Measurements from ENCODE around the gene SLC6A19. TPM values are rescaled to one million over a fixed set of nuclear protein-coding genes. Genes with fewer than 3 reads are reported as not detected.

The SLC6A19 gene
- total and polyA plus RNA-seq, 9 of the 15 experiments (the other 6 are each of a cell fraction or from before 2014, with no cell fraction given) = 0.03 to 1.6 (median 0.59) TPM

DNA sequence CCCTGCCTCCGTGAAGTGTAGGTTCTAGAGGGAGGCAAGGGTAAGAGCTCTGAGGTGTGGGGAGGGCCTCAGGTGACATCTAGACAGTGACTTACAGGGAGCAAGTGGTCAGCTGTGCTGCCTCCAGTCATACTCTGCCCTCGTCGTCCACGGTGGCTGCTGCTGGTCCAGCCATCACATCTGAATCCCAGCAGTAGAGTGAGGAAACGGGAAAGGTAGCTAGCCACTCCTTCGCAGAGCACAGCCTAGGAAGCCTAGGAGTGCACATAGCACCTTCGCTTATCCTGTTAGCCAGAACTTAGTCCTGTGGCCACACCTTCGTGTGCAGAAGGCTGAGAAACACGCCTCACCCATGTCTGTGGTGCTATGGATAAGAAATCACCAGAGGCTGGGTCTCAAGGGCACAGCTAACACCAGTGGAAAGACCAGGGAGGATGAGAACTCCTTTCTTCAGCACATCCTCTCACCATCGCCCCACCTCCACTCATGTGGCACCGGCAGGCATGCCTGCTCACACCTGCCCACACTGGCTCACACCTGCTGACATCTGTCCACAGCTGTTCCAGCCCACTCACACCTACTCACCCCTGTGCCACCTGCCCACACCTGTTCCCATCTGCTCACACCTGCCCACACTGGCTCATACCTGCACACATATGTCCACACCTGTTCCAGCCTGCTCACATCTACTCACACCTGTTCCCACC is 44.5 kb upstream of the SLC6A19 start:
- peaks cover 5% of the 10 kb centered on the region; the same call in 1 of the 2 replicates for H3K9me3 ChIP-seq (replicated peaks; ENCODE audit: control insufficient read depth, insufficient read depth, low read depth, low read length)
- H3K27ac ChIP-seq (ENCODE audit: extremely low read depth, low read depth, low read length) = no peak overlapping the region
- H3K9ac ChIP-seq (ENCODE audit: insufficient read depth in 1 of 2, low read depth in 2 of 2, low read length in 2 of 2) = no peak overlapping the region
- no peak for ATAC-seq
- H3K4me2 ChIP-seq (ENCODE audit: insufficient read depth, low read length) = no peak overlapping the region
- in situ Hi-C loops (cut with MboI) = no loop called here
- H3K4me1 ChIP-seq (replicated peaks in 1 of 2; ENCODE audit: control insufficient read depth in 2 of 2, insufficient read depth in 2 of 2, low read length in 2 of 2) = peaks cover 0 to 26% of the 10 kb centered on the region in 2 experiments; a peak in 2 of 5 replicates
- intact Hi-C loops (cut with micrococcal nuclease) = no loop called here
- H4K20me1 ChIP-seq (replicated peaks; ENCODE audit: control insufficient read depth, insufficient read depth, low read length) = peaks cover 44% of the 10 kb centered on the region
- no peak for FAIRE-seq
- ChIA-PET POLR2A (interaction anchor here (0.8 kb wide), 1 partner anchor 32 kb away, joined by 3 read pairs; no protein-coding TSS in a partner anchor), CTCF (ENCODE audit: low intra/inter-chr PET ratio) (no interaction called here)
- no peak overlapping the region for H2AFZ ChIP-seq (ENCODE audit: low read depth, low read length)
- no peaks in the 10 kb centered on the region for H3K36me3 ChIP-seq (ENCODE audit: control insufficient read depth, insufficient read depth, low read length)
- DNase-seq (ENCODE audit: extremely low read depth in 1 of 4, low spot score in 3 of 4) = no peak
- peaks cover 50 to 85% of the 10 kb centered on the region in 2 experiments for H3K27me3 ChIP-seq (ENCODE audit: control insufficient read depth in 2 of 2, insufficient read depth in 2 of 2, low read length in 2 of 2)
- H3K9me1 ChIP-seq (ENCODE audit: control insufficient read depth, insufficient read depth, low read length) = peaks cover 4% of the 10 kb centered on the region
- WGBS (ENCODE audit: insufficient coverage, low coverage, missing lambda C conversion rate) = 11% methylated on average over 11 of the region's 11 CpGs
- H3K79me2 ChIP-seq (ENCODE audit: control insufficient read depth, insufficient read depth, low read length) = no peaks in the 10 kb centered on the region
- H3K4me3 ChIP-seq = no peak overlapping the region
- no TSS peak for BruUV-seq (replicated peaks)
- no peak for TF ChIP-seq ERF (CRISPR knock-in tag; IDR thresholded peaks at IDR 0.05)
- no peak for TF ChIP-seq ZFP30 (CRISPR knock-in tag; IDR thresholded peaks at IDR 0.05; ENCODE audit: borderline replicate concordance)
- TF ChIP-seq PTBP1 (IDR thresholded peaks at IDR 0.05; ENCODE audit: low read depth, low read length) = 0 out of 2 replicates have a peak, but pooled peaks have one; percentile 78
- TF ChIP-seq SMARCA5 (IDR thresholded peaks at IDR 0.05) = 0 out of 2 replicates have a peak, but pooled peaks have one; percentile 16
- no peak for TF ChIP-seq MCM5 (IDR thresholded peaks at IDR 0.05; ENCODE audit: low read depth)
- TF ChIP-seq, protein P1, sequence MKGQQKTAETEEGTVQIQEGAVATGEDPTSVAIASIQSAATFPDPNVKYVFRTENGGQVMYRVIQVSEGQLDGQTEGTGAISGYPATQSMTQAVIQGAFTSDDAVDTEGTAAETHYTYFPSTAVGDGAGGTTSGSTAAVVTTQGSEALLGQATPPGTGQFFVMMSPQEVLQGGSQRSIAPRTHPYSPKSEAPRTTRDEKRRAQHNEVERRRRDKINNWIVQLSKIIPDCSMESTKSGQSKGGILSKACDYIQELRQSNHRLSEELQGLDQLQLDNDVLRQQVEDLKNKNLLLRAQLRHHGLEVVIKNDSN (CRISPR knock-in tag; IDR thresholded peaks at IDR 0.05) = no peak
- TF ChIP-seq, protein P2, sequence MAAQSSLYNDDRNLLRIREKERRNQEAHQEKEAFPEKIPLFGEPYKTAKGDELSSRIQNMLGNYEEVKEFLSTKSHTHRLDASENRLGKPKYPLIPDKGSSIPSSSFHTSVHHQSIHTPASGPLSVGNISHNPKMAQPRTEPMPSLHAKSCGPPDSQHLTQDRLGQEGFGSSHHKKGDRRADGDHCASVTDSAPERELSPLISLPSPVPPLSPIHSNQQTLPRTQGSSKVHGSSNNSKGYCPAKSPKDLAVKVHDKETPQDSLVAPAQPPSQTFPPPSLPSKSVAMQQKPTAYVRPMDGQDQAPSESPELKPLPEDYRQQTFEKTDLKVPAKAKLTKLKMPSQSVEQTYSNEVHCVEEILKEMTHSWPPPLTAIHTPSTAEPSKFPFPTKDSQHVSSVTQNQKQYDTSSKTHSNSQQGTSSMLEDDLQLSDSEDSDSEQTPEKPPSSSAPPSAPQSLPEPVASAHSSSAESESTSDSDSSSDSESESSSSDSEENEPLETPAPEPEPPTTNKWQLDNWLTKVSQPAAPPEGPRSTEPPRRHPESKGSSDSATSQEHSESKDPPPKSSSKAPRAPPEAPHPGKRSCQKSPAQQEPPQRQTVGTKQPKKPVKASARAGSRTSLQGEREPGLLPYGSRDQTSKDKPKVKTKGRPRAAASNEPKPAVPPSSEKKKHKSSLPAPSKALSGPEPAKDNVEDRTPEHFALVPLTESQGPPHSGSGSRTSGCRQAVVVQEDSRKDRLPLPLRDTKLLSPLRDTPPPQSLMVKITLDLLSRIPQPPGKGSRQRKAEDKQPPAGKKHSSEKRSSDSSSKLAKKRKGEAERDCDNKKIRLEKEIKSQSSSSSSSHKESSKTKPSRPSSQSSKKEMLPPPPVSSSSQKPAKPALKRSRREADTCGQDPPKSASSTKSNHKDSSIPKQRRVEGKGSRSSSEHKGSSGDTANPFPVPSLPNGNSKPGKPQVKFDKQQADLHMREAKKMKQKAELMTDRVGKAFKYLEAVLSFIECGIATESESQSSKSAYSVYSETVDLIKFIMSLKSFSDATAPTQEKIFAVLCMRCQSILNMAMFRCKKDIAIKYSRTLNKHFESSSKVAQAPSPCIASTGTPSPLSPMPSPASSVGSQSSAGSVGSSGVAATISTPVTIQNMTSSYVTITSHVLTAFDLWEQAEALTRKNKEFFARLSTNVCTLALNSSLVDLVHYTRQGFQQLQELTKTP (IDR thresholded peaks at IDR 0.05; ENCODE audit: low read depth in 1 of 2, partially characterized antibody in 2 of 2) = no peak
- peak; percentile 93 for TF ChIP-seq RBM25 (IDR thresholded peaks at IDR 0.05; ENCODE audit: low read depth, low read length, severe bottlenecking)
- no peak for TF ChIP-seq SRSF9 (IDR thresholded peaks at IDR 0.05; ENCODE audit: borderline replicate concordance, low read depth, low read length)
- TF ChIP-seq, protein P3, sequence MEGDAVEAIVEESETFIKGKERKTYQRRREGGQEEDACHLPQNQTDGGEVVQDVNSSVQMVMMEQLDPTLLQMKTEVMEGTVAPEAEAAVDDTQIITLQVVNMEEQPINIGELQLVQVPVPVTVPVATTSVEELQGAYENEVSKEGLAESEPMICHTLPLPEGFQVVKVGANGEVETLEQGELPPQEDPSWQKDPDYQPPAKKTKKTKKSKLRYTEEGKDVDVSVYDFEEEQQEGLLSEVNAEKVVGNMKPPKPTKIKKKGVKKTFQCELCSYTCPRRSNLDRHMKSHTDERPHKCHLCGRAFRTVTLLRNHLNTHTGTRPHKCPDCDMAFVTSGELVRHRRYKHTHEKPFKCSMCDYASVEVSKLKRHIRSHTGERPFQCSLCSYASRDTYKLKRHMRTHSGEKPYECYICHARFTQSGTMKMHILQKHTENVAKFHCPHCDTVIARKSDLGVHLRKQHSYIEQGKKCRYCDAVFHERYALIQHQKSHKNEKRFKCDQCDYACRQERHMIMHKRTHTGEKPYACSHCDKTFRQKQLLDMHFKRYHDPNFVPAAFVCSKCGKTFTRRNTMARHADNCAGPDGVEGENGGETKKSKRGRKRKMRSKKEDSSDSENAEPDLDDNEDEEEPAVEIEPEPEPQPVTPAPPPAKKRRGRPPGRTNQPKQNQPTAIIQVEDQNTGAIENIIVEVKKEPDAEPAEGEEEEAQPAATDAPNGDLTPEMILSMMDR (IDR thresholded peaks at IDR 0.05 in 2 of 3, conservative IDR thresholded peaks at IDR 0.05 in 1 of 3; ENCODE audit: insufficient read depth in 2 of 3, low read depth in 1 of 3, low read length in 3 of 3) = no peak

Data from K562 (cell line).